GM23338 (cell line): ENCODE data around the gene SLC66A3. TPM values are rescaled to one million over a fixed set of nuclear protein-coding genes. Genes with fewer than 3 reads are reported as not detected.

Source experiments
- ATAC-seq: fragments of 200-7000 bp; cut with Tn5 transposase; 3 replicates; pipeline ENCODE4 v1.9.1; 2020
- DNase-seq: peaks from one replicate; pipeline ENCODE4 v3.0.0-alpha.2; 2015; ENCODE audit warnings: low spot score
- H2AFZ ChIP-seq: fragments of 200-600 bp; sonication (generic); 2 replicates; pipeline ENCODE4 v1.8.0; 2016; ENCODE audit warnings: antibody characterized with exemption, mild to moderate bottlenecking, moderate library complexity
- H3F3A ChIP-seq: fragments of 200-600 bp; sonication (generic); replicated peaks from 2 replicates; pipeline ENCODE4 v1.8.0; 2017; ENCODE audit warnings: antibody characterized with exemption, mixed run types, low read depth
- H3K27ac ChIP-seq: fragments of 200-600 bp; sonication (generic); 2 replicates; pipeline ENCODE4 v1.6.1; 2016; ENCODE audit warnings: low read depth
- H3K27me3 ChIP-seq: fragments of 200-600 bp; sonication (generic); 2 replicates; pipeline ENCODE4 v1.8.0; 2016; ENCODE audit warnings: mild to moderate bottlenecking, mixed run types, moderate library complexity; ENCODE audit not compliant: insufficient read depth
- H3K36me3 ChIP-seq: fragments of 200-600 bp; sonication (generic); 2 replicates; pipeline ENCODE4 v1.8.0; 2016; ENCODE audit warnings: mild to moderate bottlenecking; ENCODE audit not compliant: insufficient read depth
- H3K4me1 ChIP-seq: fragments of 200-600 bp; sonication (generic); 2 replicates; pipeline ENCODE4 v1.8.0; 2016; ENCODE audit warnings: mild to moderate bottlenecking, moderate library complexity; ENCODE audit not compliant: insufficient read depth
- H3K4me2 ChIP-seq: fragments of 200-600 bp; sonication (generic); 2 replicates; pipeline ENCODE4 v1.7.1; 2017; ENCODE audit warnings: mixed run types
- H3K4me3 ChIP-seq: fragments of 200-600 bp; sonication (generic); 2 replicates; pipeline ENCODE4 v1.6.1; 2016; ENCODE audit warnings: mixed run types
- H3K79me2 ChIP-seq: fragments of 200-600 bp; sonication (generic); replicated peaks from 2 replicates; pipeline ENCODE4 v1.8.0; 2017; ENCODE audit warnings: mild to moderate bottlenecking; ENCODE audit not compliant: insufficient read depth
- H3K9me2 ChIP-seq: fragments of 200-600 bp; sonication (generic); 2 replicates; pipeline ENCODE4 v1.8.0; 2017; ENCODE audit not compliant: insufficient read depth
- H4K20me1 ChIP-seq: fragments of 200-600 bp; sonication (generic); replicated peaks from 2 replicates; pipeline ENCODE4 v1.8.0; 2017; ENCODE audit warnings: mild to moderate bottlenecking; ENCODE audit not compliant: insufficient read depth
- H3K27ac Mint-ChIP-seq: 2 replicates; pipeline ENCODE4 v1.8.0; 2020; ENCODE audit warnings: inconsistent platforms, mild to moderate bottlenecking, moderate library complexity, mixed read lengths
- H3K27me3 Mint-ChIP-seq: 3 replicates; pipeline ENCODE4 v1.8.0; 2022; ENCODE audit warnings: low read depth, mild to moderate bottlenecking, moderate library complexity, mixed read lengths, inconsistent platforms; ENCODE audit not compliant: insufficient read depth, poor library complexity
- H3K36me3 Mint-ChIP-seq: 3 replicates; pipeline ENCODE4 v1.8.0; 2021; ENCODE audit warnings: low read depth, mild to moderate bottlenecking, inconsistent platforms, moderate library complexity, mixed read lengths
- H3K4me1 Mint-ChIP-seq: 3 replicates; pipeline ENCODE4 v1.8.0; 2020; ENCODE audit warnings: mild to moderate bottlenecking, inconsistent platforms, mixed read lengths
- H3K4me3 Mint-ChIP-seq: 3 replicates; pipeline ENCODE4 v1.8.0; 2021; ENCODE audit warnings: moderate library complexity, mild to moderate bottlenecking, inconsistent platforms, mixed read lengths
- H3K9me3 Mint-ChIP-seq: 3 replicates; pipeline ENCODE4 v1.8.0; 2020; ENCODE audit warnings: moderate library complexity, mild to moderate bottlenecking, inconsistent platforms, mixed read lengths
- CREB1 ChIP-seq: fragments of 250-450 bp; sonication (Bioruptor Pico); IDR thresholded peaks from 2 replicates; pipeline ENCODE4 v1.5.0; 2020; ENCODE audit warnings: low read depth, mild to moderate bottlenecking, moderate library complexity
- EZH2 ChIP-seq: fragments of 200-600 bp; sonication (generic); IDR thresholded peaks from one replicate; pipeline ENCODE4 v1.8.0; 2017; ENCODE audit warnings: antibody characterized with exemption, mild to moderate bottlenecking, low read depth; ENCODE audit not compliant: unreplicated experiment
- EZH2phosphoT487 ChIP-seq: fragments of 200-600 bp; sonication (generic); IDR thresholded peaks from one replicate; pipeline ENCODE4 v1.8.1; 2018; ENCODE audit warnings: antibody characterized with exemption; ENCODE audit not compliant: unreplicated experiment
- JUNB ChIP-seq: IDR thresholded peaks from one replicate; pipeline ENCODE4 v1.6.1; 2016; ENCODE audit warnings: antibody characterized with exemption; ENCODE audit not compliant: unreplicated experiment
- NANOG ChIP-seq: IDR thresholded peaks from 2 replicates; pipeline ENCODE4 v1.6.1; 2016; ENCODE audit warnings: antibody characterized with exemption, borderline replicate concordance
- POLR2AphosphoS5 ChIP-seq: IDR thresholded peaks from 2 replicates; pipeline ENCODE4 v1.6.1; 2016; ENCODE audit warnings: antibody characterized with exemption, low read depth
- STAT1 ChIP-seq: IDR thresholded peaks from one replicate; pipeline ENCODE4 v1.6.1; 2016; ENCODE audit warnings: antibody characterized with exemption; ENCODE audit not compliant: unreplicated experiment
- ZNF114 ChIP-seq: fragments of 250-450 bp; sonication (Bioruptor Pico); IDR thresholded peaks from 2 replicates; pipeline ENCODE4 v1.5.0; 2020; ENCODE audit warnings: mild to moderate bottlenecking, moderate library complexity
- ZNF331 ChIP-seq: fragments of 250-450 bp; sonication (Bioruptor Pico); IDR thresholded peaks from 2 replicates; pipeline ENCODE4 v1.5.0; 2020; ENCODE audit warnings: low read depth, mild to moderate bottlenecking, moderate library complexity
- ZNF462 ChIP-seq: fragments of 250-450 bp; sonication (Bioruptor Pico); IDR thresholded peaks from 2 replicates; pipeline ENCODE4 v1.5.0; 2020; ENCODE audit warnings: mild to moderate bottlenecking, moderate library complexity
- polyA plus RNA-seq: library from polyadenylated mRNA; unstranded; fragments of >200 nt; fragmentation: Nextera tagmentation; extraction: Ambion mirVana; gene quantifications from 2 replicates; pipeline ENCODE4 v1.2.1, GENCODE V29; 2016
- total RNA-seq: library from RNA; depleted of rRNA; stranded (reverse); fragments of >200 nt; shearing (Covaris generic); gene quantifications from 2 replicates; pipeline ENCODE4 v1.2.3, GENCODE V29; 2014
- TF ChIP-seq, protein P1 (sequence below): IDR thresholded peaks from one replicate; pipeline ENCODE4 v1.6.1; 2018; ENCODE audit warnings: antibody characterized with exemption; ENCODE audit not compliant: unreplicated experiment

The SLC66A3 gene
- total and polyA plus RNA-seq, 2 experiments from 2014 or later: 13.7 to 18.4 TPM

- Mint-ChIP-seq H3K9me3 (no peaks in the 10 kb centered on the region; the same call in 1 of the 3 replicates), H3K27me3 (peaks cover 14% of the 10 kb centered on the region), H3K4me1 (peaks cover 13% of the 10 kb centered on the region), H3K4me3 (peak overlapping the region; percentile 71), H3K27ac (peak overlapping the region; percentile 62; the same call in 1 of the 2 replicates), H3K36me3 (no peaks in the 10 kb centered on the region; the same call in 2 of the 3 replicates)
- peak overlapping the region; percentile 89 for H3K27ac ChIP-seq
- no peaks in the 10 kb centered on the region for H4K20me1 ChIP-seq
- H2AFZ ChIP-seq: peak overlapping the region; percentile 83
- H3K4me3 ChIP-seq: peak overlapping the region; percentile 55
- H3K9me2 ChIP-seq: no peaks in the 10 kb centered on the region
- no peaks in the 10 kb centered on the region; the same call in 1 of the 2 replicates for H3K4me1 ChIP-seq
- DNase-seq (peak; percentile 97), ATAC-seq (peak; percentile 66)
- peaks cover 6% of the 10 kb centered on the region; the same call in 1 of the 2 replicates for H3K27me3 ChIP-seq
- H3K4me2 ChIP-seq: peak overlapping the region; percentile 78
- no peaks in the 10 kb centered on the region for H3K79me2 ChIP-seq
- H3K36me3 ChIP-seq: no peaks in the 10 kb centered on the region
- peaks cover 14% of the 10 kb centered on the region; the same call in 1 of the 2 replicates for H3F3A ChIP-seq
- peak; percentile 50 for TF ChIP-seq POLR2AphosphoS5
- no peak for TF ChIP-seq EZH2
- TF ChIP-seq JUNB: no peak
- TF ChIP-seq NANOG: no peak
- no peak for TF ChIP-seq ZNF331 (CRISPR knock-in tag)
These were observed 315 bp upstream of the SLC66A3 start for GRCh38 chr2:11154923-11155380.

DNA sequence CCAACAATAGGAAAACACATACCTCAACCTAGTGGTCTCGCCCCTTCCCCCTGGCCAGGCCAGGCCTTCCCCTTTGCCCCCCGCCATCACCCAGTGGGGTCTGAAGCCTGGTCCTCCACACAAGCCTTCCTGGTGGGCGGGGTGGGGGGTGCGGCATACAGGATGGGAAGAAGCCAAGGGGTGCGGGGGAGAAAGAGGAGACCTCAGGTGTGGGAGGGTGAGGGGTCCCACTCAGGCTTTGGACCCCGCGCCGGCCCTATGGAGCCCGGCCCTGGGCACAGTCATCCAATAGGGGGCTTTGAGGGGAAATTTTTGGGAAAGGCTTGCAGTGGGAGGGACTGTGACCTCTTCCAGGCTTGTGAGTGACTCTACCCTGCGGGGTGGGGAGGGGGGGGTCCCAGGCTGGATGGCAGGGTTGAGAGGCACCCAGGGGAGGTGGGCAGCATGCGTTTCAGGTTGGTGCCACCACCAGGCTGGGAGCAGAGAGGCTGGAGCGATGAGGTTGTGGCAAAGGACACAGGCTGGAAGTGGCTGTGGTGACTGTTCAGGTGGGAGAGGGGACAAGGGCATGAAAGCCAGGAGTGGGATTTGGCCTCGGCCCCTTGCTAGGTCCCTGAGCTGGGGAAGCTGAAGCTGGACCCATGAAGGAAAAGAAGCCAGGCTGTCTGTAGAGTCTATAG, 1.3 kb downstream of the SLC66A3 start:
- Mint-ChIP-seq H3K4me3 (peak overlapping the region; percentile 68; the same call in 2 of the 3 replicates), H3K27ac (no peak overlapping the region), H3K27me3 (peaks cover 14% of the 10 kb centered on the region), H3K36me3 (no peaks in the 10 kb centered on the region; the same call in 2 of the 3 replicates), H3K4me1 (peaks cover 9% of the 10 kb centered on the region), H3K9me3 (no peaks in the 10 kb centered on the region; the same call in 1 of the 3 replicates)
- ATAC-seq (no peak), DNase-seq (no peak)
- peak overlapping the region; percentile 84 for H3K4me2 ChIP-seq
- 0 out of 2 replicates have a peak overlapping the region, but pooled peaks have one; percentile 72 for H3K4me3 ChIP-seq
- H3F3A ChIP-seq: peaks cover 14% of the 10 kb centered on the region; the same call in 1 of the 2 replicates
- no peaks in the 10 kb centered on the region for H3K9me2 ChIP-seq
- H3K36me3 ChIP-seq: no peaks in the 10 kb centered on the region
- H3K27ac ChIP-seq: no peak overlapping the region
- no peaks in the 10 kb centered on the region; the same call in 1 of the 2 replicates for H3K4me1 ChIP-seq
- no peaks in the 10 kb centered on the region for H3K79me2 ChIP-seq
- no peaks in the 10 kb centered on the region for H4K20me1 ChIP-seq
- peaks cover 6% of the 10 kb centered on the region; the same call in 1 of the 2 replicates for H3K27me3 ChIP-seq
- H2AFZ ChIP-seq: no peak overlapping the region
- TF ChIP-seq STAT1: no peak
- TF ChIP-seq, protein P1, sequence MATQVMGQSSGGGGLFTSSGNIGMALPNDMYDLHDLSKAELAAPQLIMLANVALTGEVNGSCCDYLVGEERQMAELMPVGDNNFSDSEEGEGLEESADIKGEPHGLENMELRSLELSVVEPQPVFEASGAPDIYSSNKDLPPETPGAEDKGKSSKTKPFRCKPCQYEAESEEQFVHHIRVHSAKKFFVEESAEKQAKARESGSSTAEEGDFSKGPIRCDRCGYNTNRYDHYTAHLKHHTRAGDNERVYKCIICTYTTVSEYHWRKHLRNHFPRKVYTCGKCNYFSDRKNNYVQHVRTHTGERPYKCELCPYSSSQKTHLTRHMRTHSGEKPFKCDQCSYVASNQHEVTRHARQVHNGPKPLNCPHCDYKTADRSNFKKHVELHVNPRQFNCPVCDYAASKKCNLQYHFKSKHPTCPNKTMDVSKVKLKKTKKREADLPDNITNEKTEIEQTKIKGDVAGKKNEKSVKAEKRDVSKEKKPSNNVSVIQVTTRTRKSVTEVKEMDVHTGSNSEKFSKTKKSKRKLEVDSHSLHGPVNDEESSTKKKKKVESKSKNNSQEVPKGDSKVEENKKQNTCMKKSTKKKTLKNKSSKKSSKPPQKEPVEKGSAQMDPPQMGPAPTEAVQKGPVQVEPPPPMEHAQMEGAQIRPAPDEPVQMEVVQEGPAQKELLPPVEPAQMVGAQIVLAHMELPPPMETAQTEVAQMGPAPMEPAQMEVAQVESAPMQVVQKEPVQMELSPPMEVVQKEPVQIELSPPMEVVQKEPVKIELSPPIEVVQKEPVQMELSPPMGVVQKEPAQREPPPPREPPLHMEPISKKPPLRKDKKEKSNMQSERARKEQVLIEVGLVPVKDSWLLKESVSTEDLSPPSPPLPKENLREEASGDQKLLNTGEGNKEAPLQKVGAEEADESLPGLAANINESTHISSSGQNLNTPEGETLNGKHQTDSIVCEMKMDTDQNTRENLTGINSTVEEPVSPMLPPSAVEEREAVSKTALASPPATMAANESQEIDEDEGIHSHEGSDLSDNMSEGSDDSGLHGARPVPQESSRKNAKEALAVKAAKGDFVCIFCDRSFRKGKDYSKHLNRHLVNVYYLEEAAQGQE: no peak
- no peak for TF ChIP-seq ZNF331 (CRISPR knock-in tag)
- TF ChIP-seq CREB1 (CRISPR knock-in tag): no peak
- no peak for TF ChIP-seq ZNF462 (CRISPR knock-in tag)
- no peak for TF ChIP-seq EZH2phosphoT487
- no peak for TF ChIP-seq NANOG
- no peak for TF ChIP-seq ZNF114 (CRISPR knock-in tag)
- no peak for TF ChIP-seq POLR2AphosphoS5
